GM13977 (cell line): ENCODE data around the gene CAMTA1.

Source experiments
- DNase-seq: peaks from one replicate; pipeline ENCODE4 v3.0.0; 2012; ENCODE audit warnings: low spot score
- in situ Hi-C: fragments of 300-500 bp; cut with MboI; formaldehyde crosslinking; loops from one replicate; pipeline ENCODE4 v1.12.0; 2022; ENCODE audit warnings: low sequenced_read_pairs, low pct_unique_long_range_greater_than_20kb, mixed read lengths, inconsistent platforms; ENCODE audit not compliant: unreplicated experiment
- TF ChIP-seq, protein P1 (sequence below): IDR thresholded peaks from 2 replicates; pipeline ENCODE4 v1.5.1; 2012; ENCODE audit warnings: mild to moderate bottlenecking, control low read depth; ENCODE audit not compliant: insufficient read depth; ENCODE audit errors: extremely low read depth, missing control alignments

Gene CAMTA1

DNA sequence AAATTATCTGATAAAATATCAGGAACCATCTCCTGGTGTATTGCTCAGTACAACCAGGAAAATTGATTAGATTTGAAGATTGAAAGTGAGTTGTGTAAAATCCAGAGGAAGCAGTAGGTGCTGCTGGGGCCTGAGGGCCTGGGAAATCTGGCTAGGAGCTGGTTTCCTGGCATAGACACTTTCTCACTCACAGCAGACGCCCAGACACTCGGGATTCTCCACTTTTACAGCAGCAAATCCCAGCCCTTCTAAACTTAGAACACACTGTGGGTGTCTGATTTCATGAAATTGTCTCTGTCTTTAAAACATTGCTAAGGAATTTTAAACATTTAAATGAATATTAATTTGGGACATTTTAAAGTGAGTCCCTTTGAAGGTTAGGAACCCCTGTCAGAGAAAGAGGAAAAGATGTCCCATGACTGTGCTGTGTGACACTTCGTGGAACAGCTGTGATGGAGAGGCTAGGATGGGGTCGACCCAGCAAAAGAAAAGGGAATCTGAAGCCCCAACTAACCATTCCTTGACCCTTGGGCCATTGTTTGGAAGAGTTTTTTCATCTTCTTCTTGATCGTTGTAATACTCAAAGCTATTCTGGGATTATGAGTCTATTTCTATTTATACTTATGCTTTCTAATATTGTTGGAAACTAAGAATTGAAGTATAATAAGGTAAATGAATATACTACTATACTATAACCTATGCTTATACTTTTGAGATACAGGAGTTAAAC is 936.9 kb downstream of the CAMTA1 start:
- TF ChIP-seq, protein P1, sequence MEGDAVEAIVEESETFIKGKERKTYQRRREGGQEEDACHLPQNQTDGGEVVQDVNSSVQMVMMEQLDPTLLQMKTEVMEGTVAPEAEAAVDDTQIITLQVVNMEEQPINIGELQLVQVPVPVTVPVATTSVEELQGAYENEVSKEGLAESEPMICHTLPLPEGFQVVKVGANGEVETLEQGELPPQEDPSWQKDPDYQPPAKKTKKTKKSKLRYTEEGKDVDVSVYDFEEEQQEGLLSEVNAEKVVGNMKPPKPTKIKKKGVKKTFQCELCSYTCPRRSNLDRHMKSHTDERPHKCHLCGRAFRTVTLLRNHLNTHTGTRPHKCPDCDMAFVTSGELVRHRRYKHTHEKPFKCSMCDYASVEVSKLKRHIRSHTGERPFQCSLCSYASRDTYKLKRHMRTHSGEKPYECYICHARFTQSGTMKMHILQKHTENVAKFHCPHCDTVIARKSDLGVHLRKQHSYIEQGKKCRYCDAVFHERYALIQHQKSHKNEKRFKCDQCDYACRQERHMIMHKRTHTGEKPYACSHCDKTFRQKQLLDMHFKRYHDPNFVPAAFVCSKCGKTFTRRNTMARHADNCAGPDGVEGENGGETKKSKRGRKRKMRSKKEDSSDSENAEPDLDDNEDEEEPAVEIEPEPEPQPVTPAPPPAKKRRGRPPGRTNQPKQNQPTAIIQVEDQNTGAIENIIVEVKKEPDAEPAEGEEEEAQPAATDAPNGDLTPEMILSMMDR = no peak
- in situ Hi-C loops = no loop called here
- no peak for DNase-seq

DNA sequence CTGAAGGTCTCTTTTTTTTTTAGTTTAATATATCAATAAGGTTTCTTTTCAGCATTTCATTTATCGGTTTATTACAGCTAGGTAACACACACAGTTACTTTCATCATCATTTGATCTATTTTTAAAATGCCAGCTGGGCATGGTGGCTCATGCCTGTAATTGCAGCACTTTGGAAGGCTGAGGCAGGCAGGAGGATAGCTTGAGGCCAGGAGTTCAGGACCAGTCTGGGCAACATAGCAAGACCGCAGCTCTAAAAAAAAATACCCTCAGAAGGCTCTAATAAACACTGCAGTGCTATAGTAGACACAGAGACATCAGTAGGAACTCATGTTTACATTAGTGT is 937.4 kb downstream of the CAMTA1 start:
- TF ChIP-seq, protein P1 = no peak
- no peak for DNase-seq
- in situ Hi-C loops = no loop called here

DNA sequence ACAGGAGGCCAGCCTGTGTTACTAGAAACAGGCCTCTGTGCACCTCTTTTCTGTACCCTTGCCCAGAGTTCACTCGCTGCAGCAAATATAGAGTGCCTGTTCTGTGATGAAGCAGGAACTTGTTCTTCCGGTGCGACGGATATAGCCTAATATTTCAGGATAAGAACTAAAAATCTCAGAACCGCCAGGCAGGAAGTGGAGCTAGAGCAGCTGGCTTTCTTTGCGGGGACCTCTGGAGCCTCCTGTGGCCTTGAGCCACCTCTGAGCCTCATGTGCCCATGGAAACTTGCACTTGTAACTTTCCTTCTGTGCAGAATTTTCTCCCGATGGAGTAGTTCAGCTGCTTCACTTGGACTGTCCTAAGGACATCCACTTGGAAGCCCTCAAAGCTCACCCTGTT is 941.4 kb downstream of the CAMTA1 start:
- DNase-seq = no peak
- TF ChIP-seq, protein P1 = no peak
- in situ Hi-C loops = no loop called here

DNA sequence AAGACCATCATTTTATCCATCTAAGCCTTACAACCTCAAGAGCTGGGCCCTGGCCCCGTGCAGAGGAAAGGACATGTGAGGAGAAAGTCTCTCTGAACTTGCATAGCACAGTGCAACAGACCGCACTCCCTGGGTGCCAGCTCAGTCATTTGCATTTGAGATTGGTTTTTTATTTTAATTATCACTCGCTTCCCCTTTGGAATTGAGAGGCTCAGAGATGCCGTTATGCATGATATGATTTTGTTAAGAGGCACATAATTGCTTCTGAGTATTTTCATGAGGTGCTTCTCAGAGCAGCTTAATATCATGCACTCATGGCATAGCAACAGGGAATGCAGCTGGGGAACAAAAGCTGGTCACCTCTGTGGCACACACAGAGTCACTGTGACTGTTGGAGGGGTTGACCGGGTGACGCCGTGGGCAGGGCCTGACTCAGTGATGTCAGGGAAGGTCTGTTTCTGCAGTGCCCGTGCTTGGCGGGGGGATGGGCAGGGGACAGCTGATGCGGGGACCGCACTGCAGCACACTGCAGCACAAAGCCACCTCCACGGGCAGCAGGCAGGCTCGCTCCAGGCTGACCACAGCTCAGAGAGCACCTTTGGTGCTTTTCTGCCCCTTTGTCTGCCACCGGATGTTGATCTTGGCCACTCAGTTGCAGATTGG is 942.7 kb downstream of the CAMTA1 start:
- DNase-seq = no peak
- TF ChIP-seq, protein P1 = no peak
- in situ Hi-C loops = no loop called here

DNA sequence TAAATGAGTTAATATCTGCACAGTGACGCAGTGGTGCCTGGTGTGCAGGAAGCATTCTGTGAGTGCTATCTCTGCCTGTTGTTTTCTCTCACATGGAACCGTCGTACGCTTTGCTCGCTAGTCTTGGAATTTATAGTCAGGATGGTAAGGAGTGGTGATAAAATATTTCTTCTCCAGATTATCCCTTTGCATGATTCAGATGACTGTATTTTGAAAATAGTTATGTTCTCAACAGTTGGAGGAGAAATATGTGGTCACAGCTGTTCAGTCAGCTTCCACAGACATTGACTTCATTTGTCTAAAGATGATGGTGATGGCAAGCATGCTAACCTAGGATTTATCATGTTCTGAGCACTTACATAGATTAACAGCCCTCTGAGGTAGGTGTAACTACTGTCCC is 944.5 kb downstream of the CAMTA1 start:
- no peak for DNase-seq
- TF ChIP-seq, protein P1 = no peak
- in situ Hi-C loops = no loop called here

DNA sequence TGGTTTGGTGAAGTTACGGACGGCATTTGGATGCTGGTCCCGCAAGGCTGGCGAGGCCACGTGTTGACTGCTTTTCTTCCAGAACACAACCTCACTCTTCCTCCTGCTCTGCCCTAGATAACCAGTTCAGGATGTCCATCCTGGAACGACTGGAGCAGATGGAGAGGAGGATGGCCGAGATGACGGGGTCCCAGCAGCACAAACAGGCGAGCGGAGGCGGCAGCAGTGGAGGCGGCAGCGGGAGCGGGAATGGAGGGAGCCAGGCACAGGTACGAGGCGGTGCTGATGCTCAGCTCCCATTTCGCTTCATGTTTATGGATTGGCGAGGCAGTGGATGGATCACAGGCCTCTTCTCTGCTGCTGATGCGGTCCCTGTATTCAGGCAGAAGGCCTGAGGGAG is 947.1 kb downstream of the CAMTA1 start:
- TF ChIP-seq, protein P1 = no peak
- no peak for DNase-seq
- in situ Hi-C loops = no loop called here
